Peyer's patch (tissue), 4 donors: ENCODE data around the gene EID2.

ENCODE experiments used
- CTCF ChIP-seq, 6 experiments: fragments of 450-650 bp in 4 of 6; fragments of 200-600 bp in 2 of 6; sonication (generic) in 1 of 6; IDR thresholded peaks; one replicate each; pipeline ENCODE4 v1.5.1; 2017 to 2019; ENCODE audit warnings: antibody characterized with exemption in 6 of 6, mild to moderate bottlenecking in 3 of 6, moderate library complexity in 1 of 6
- POLR2A ChIP-seq, 2 donors: fragments of 450-650 bp; IDR thresholded peaks; one replicate each; pipeline ENCODE4 v1.5.1; 2017; ENCODE audit warnings: antibody characterized with exemption in 2 of 2, mild to moderate bottlenecking in 2 of 2, moderate library complexity in 2 of 2

GRCh38 chr19:39517432-39517831 is 22.5 kb downstream of the EID2 start:
- TF ChIP-seq POLR2A (IDR thresholded peaks at IDR 0.05) (no peak), CTCF (IDR thresholded peaks at IDR 0.05) (no peak)
